OCI-LY7 (cell line): ENCODE data around the gene SUPT20H. TPM values are rescaled to one million over a fixed set of nuclear protein-coding genes. Genes with fewer than 3 reads are reported as not detected.

Experiments
- BruUV-seq: library from RNA; stranded (reverse); fragments of 400-500 nt; replicated peaks from 2 replicates; lab custom pipeline; 2021; lab: Mats Ljungman, UMichigan
- CTCF ChIA-PET: fragments of 300-600 bp; sonication (Branson Sonifier 250); formaldehyde crosslinking; loops from one replicate; lab custom pipeline; 2022; ENCODE audit warnings: antibody characterized with exemption; ENCODE audit not compliant: unreplicated experiment; lab: Charles Lee
- POLR2A ChIA-PET: fragments of 300-600 bp; sonication (Branson Sonifier 250); formaldehyde crosslinking; loops from one replicate; lab custom pipeline; 2022; ENCODE audit warnings: antibody characterized with exemption; lab: Charles Lee
- DNase-seq: peaks from one replicate; pipeline ENCODE4 v3.0.0-alpha.2; 2015; ENCODE audit warnings: low spot score
- H2AFZ ChIP-seq: fragments of 200-600 bp; sonication (generic), shearing (Covaris generic); 2 replicates; pipeline ENCODE4 v1.6.1; 2014; ENCODE audit warnings: mild to moderate bottlenecking, antibody characterized with exemption, low read length, moderate library complexity
- H3K27ac ChIP-seq: fragments of 200-600 bp; sonication (generic); 2 replicates; pipeline ENCODE4 v1.5.1; 2014; ENCODE audit warnings: mixed run types, low read depth, mild to moderate bottlenecking, moderate library complexity, low read length, inconsistent platforms; ENCODE audit not compliant: poor library complexity, severe bottlenecking
- H3K36me3 ChIP-seq: fragments of 200-600 bp; sonication (generic); 2 replicates; pipeline ENCODE4 v1.6.1; 2014; ENCODE audit warnings: mild to moderate bottlenecking, antibody characterized with exemption, low read length, moderate library complexity, mixed read lengths; ENCODE audit not compliant: insufficient read depth
- H3K4me1 ChIP-seq: fragments of 200-600 bp; sonication (generic); 2 replicates; pipeline ENCODE4 v1.5.1; 2014; ENCODE audit warnings: mild to moderate bottlenecking, low read length; ENCODE audit not compliant: insufficient read depth, poor library complexity, severe bottlenecking
- H3K4me2 ChIP-seq: fragments of 200-600 bp; sonication (generic); 2 replicates; pipeline ENCODE4 v1.6.1; 2014; ENCODE audit warnings: mild to moderate bottlenecking, low read length
- H3K4me3 ChIP-seq: fragments of 200-600 bp; sonication (generic); 2 replicates; pipeline ENCODE4 v1.5.1; 2014; ENCODE audit warnings: mild to moderate bottlenecking, low read depth, low read length; ENCODE audit not compliant: poor library complexity, severe bottlenecking
- H3K79me2 ChIP-seq: fragments of 200-600 bp; sonication (generic); 2 replicates; pipeline ENCODE4 v1.6.1; 2016; ENCODE audit warnings: low read depth, mild to moderate bottlenecking, low read length, moderate library complexity, mixed read lengths; ENCODE audit not compliant: insufficient read depth
- H3K9me2 ChIP-seq: fragments of 200-600 bp; sonication (generic); 2 replicates; pipeline ENCODE4 v1.6.1; 2016; ENCODE audit warnings: mild to moderate bottlenecking, low read length, mixed read lengths; ENCODE audit not compliant: insufficient read depth
- H3K9me3 ChIP-seq: fragments of 200-600 bp; sonication (generic); 2 replicates; pipeline ENCODE4 v1.6.1; 2014; ENCODE audit warnings: mild to moderate bottlenecking, mixed run types, low read length, mixed read lengths
- H4K20me1 ChIP-seq: fragments of 200-600 bp; sonication (generic); 2 replicates; pipeline ENCODE4 v1.6.1; 2014; ENCODE audit warnings: mild to moderate bottlenecking, antibody characterized with exemption, low read length, moderate library complexity, mixed read lengths; ENCODE audit not compliant: insufficient read depth
- CTCF ChIP-seq: fragments of 200-600 bp; sonication (generic); conservative IDR thresholded peaks from 2 replicates; pipeline ENCODE4 v1.5.1; 2014; ENCODE audit warnings: mild to moderate bottlenecking, antibody characterized with exemption, low read length, moderate library complexity, mixed read lengths
- EZH2phosphoT487 ChIP-seq: fragments of 200-600 bp; sonication (generic); IDR thresholded peaks from 2 replicates; pipeline ENCODE4 v1.6.1; 2018; ENCODE audit warnings: low read depth, borderline replicate concordance, mild to moderate bottlenecking, mixed run types, antibody characterized with exemption, low read length, moderate library complexity, mixed read lengths
- intact Hi-C: fragments of 100-400 bp; cut with micrococcal nuclease; formaldehyde crosslinking; loops from one replicate; pipeline ENCODE4 v1.10.0; 2022; ENCODE audit not compliant: unreplicated experiment
- total RNA-seq, 2 experiments: library from RNA; depleted of rRNA in 1 of 2; stranded (reverse); fragments of >200 nt in 1 of 2; shearing (Covaris generic) in 1 of 2; gene quantifications; 2 replicates each; pipeline ENCODE4 v1.2.3, GENCODE V29; 2014 to 2022

The SUPT20H gene
- total RNA-seq, 2 experiments from 2014 or later, result 53.0 to 88.3 TPM

DNA sequence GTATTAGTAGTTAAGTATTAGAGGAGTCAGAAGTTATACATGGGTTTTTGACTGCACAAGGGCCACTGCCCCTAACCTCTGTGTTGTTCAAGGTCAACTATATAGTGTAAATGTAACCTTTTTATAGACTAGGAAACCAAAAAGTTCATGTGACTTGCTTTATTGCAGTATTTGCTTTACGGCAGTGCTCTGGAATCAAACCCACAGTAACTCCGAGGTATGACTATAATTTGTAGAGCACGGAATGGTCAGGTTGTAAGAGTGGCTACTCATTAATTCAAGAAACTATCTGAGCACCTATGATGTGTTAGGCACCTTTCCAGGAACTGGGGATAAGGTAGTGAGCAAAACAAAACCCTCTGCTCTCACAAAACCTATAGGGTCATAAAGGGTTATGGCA, 22.2 kb downstream of the SUPT20H start:
- Histone ChIP-seq H3K9me3 (no peaks in the 10 kb centered on the region), H3K9me2 (no peaks in the 10 kb centered on the region), H3K36me3 (peaks cover 96% of the 10 kb centered on the region), H2AFZ (no peak overlapping the region), H3K4me1 (no peaks in the 10 kb centered on the region), H3K27ac (no peak overlapping the region), H3K4me3 (no peak overlapping the region), H4K20me1 (no peaks in the 10 kb centered on the region), H3K4me2 (no peak overlapping the region), H3K79me2 (no peaks in the 10 kb centered on the region)
- ChIA-PET POLR2A (interaction anchor here (1.0 to 2.1 kb wide), 4 partner anchors 10 to 36 kb away, joined by 3 to 8 read pairs (median 6); no protein-coding TSS in a partner anchor), CTCF (no interaction called here)
- intact Hi-C loops, result no loop called here
- TF ChIP-seq EZH2phosphoT487 (no peak), CTCF (no peak)
- DNase-seq, result no peak
- BruUV-seq, result no TSS peak

DNA sequence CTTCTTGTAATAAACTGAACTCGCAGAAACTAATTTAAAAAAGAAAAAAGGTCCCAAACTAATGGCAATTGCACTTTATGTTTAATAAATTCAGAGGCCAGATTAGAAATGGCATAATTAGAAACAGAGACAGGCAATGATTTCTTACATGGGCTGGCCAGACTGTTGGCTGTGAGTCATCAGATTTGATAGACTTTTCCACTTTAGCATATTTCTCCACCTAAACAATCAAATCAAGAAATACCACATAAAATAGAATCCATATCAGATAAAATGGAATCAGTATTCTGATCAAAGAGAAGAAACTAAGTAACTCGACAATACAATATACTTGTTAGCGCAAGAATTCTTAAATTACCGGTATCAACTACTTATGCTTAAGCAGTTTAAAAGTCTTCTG, 29.9 kb downstream of the SUPT20H start:
- Histone ChIP-seq H3K79me2 (no peaks in the 10 kb centered on the region; the same call in 1 of the 2 replicates), H3K9me2 (no peaks in the 10 kb centered on the region), H4K20me1 (no peaks in the 10 kb centered on the region), H3K9me3 (no peaks in the 10 kb centered on the region), H2AFZ (no peak overlapping the region), H3K4me1 (no peaks in the 10 kb centered on the region), H3K4me2 (no peak overlapping the region), H3K27ac (no peak overlapping the region), H3K36me3 (peaks cover 95% of the 10 kb centered on the region), H3K4me3 (no peak overlapping the region)
- ChIA-PET CTCF (no interaction called here), POLR2A (interaction anchor here (0.6 to 1.8 kb wide), 4 partner anchors 10 to 22 kb away, joined by 3 to 9 read pairs (median 7); no protein-coding TSS in a partner anchor)
- intact Hi-C loops, result no loop called here
- DNase-seq, result no peak
- no TSS peak for BruUV-seq
- TF ChIP-seq CTCF, result no peak
- no peak for TF ChIP-seq EZH2phosphoT487

DNA sequence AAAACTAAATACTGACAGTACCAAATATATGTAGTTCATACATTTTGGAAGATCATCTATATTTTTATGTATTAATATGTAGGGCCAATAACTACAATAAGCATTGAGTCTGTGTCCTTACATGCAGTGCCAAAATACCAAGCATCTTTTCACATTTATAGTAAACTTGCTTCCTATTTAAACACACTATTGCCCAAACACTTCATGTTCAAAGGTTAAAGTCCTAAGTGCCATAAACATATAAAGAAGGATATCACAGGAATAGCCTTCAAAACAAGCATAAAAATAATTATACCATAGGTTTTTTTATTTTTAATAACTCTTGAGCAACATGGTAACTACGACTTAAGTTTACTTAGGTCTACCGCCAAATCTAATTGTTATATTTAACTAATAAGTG, 31.8 kb downstream of the SUPT20H start:
- BruUV-seq, result no TSS peak
- ChIA-PET POLR2A (interaction anchor here (0.6 to 1.3 kb wide), 4 partner anchors 10 to 41 kb away, joined by 3 to 4 read pairs (median 3); no protein-coding TSS in a partner anchor), CTCF (no interaction called here)
- Histone ChIP-seq H3K79me2 (no peaks in the 10 kb centered on the region; the same call in 1 of the 2 replicates), H3K9me3 (no peaks in the 10 kb centered on the region), H3K4me2 (no peak overlapping the region), H3K4me1 (no peaks in the 10 kb centered on the region), H3K36me3 (peaks cover 96% of the 10 kb centered on the region), H3K27ac (no peak overlapping the region), H2AFZ (no peak overlapping the region), H3K4me3 (no peak overlapping the region), H3K9me2 (no peaks in the 10 kb centered on the region), H4K20me1 (no peaks in the 10 kb centered on the region)
- intact Hi-C loops, result no loop called here
- TF ChIP-seq EZH2phosphoT487 (no peak), CTCF (no peak)
- no peak for DNase-seq
